NCI-H345 treated with DMSO at 0.1 percent for 48 hours (cell line): ENCODE results near the gene MRPS2.
A peak's percentile ranks its signal among the peaks of the same experiment; 100 is the strongest.
"Not testable (repeated sequence)": the region's sequence is repeated elsewhere in the genome, so short reads cannot be mapped to it uniquely, and the experiment has no call there.

Experiments
- DNase-seq: peaks from one replicate; lab custom pipeline; 2025; ENCODE audit not compliant: unreplicated experiment; lab: John Stamatoyannopoulos, UW

Gene MRPS2

DNA sequence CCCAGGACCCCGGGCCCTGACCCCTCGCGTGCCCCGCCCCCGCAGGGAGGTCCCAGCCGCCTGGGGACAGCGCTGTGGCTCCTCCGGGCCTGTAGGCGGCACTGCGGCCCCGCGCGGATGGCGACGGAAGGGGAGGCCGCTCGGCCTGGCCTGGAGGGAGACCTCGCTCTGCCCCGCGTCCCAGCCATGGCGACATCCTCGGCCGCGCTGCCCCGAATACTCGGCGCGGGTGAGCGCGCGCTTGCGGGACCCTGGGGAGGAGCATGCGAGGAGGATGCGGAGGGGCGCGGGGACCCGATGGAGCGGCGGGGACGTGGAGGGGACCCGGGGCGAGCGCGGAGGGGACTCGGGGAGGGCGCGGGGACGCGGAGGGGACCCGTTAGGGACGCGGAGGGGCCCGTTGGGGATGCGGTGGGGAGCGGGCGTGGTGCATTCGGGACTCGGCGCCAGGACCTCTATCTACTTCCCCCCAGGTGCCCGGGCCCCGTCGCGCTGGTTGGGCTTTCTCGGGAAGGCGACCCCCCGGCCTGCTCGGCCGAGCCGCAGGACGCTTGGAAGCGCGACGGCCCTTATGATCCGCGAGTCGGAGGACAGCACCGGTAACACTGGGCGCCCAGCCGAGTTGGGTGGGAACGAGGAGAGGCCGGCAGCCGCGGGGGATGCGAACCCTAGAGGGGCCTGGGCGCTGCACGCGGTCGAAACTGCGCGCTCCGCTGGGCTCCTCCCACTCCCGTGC lies at the start of gene MRPS2:
Gene MRPS2, plus strand, starts transcription at position 158 of the 736 bp plus-strand sequence. Its CDS starts 29 bp downstream, at position 187.
- DNase-seq: peak; percentile 70

DNA sequence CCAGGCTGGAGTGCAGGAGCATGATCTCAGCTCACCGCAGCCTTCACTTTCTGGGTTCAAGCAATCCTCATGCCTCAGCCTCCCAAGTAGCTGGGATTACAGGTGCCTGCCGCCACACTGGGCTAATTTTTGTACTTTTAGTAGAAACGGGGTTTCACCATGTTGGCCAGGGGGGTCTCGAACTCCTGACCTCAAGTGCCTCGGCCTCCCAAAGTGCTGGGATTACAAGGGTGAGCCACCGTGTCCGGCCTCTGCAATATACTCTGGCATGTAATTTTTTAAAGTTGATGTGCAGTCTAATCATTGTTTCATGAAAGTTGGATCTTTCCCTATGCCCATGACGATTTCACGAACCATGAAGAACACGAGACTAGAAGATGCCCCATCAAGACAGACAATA lies 49.5 kb upstream of the MRPS2 start:
- no peak for DNase-seq

DNA sequence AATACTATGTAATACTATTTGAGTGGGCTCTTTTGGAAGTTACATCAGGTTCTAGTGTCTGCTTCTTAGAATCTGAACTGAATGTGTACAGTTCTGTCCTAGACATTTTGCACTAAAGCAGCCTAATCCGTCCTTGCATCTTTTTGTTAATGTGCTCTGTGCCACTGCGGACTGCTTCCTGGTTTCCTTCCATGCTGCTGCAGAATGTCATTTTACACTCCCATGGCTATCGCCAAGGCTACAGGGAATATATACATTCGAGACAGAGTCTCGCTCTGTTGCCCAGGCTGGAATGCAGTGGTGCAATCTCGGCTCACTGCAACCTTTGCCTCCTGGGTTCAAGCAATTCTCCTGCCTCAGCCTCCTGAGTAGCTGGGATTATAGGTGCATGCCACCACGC lies 48.6 kb upstream of the MRPS2 start:
- DNase-seq: not testable (repeated sequence)

DNA sequence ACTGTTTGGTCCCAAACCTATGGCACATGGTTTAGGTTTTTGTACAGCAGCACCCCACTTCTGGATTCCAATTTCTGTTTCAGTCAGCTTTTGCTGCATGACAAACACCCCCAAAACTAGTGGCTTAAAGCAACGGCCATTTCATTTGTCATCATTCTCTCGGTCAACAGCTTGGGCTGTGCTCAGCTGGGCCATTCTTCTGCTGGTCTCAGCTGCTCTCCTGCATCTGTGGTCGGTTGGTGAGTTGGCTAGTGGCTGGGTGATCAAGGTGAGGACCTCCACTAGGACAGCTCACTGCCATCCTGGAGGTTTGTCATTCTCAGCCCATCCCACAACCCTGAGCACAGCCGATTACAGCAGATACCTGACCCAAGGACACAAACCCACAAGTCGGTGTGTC lies 45.7 kb upstream of the MRPS2 start:
- DNase-seq: no peak

DNA sequence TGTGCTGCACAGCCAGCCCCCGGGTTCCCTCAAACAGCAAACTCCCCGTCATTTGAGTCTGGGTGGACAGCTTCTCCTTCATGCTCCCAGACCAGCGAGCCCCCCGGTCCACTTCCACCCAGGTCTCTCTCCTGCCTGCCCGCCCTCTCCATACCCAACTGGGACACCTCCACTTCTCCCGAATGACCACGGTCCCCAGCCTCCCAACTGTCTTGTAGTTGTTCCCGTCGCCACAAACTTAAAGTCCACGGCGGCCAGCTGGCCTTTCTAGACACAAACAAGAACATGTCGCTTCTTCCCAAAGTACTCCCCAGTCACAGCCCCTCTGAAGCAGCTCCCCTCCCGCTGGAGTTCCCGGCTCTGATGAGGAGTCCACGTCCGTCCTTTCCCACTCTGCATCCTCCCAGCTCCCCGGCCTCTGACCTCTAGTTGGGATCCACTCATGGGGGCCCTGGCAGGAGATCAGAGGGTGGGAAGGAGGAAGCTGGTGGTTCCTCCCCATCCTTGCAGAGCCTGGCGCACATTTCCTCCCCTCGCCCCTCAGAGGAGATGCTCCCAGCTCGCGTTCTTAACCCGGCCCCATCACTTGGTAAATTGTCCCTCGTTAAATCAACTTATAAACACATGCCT lies 45.0 kb upstream of the MRPS2 start:
- DNase-seq: no peak

DNA sequence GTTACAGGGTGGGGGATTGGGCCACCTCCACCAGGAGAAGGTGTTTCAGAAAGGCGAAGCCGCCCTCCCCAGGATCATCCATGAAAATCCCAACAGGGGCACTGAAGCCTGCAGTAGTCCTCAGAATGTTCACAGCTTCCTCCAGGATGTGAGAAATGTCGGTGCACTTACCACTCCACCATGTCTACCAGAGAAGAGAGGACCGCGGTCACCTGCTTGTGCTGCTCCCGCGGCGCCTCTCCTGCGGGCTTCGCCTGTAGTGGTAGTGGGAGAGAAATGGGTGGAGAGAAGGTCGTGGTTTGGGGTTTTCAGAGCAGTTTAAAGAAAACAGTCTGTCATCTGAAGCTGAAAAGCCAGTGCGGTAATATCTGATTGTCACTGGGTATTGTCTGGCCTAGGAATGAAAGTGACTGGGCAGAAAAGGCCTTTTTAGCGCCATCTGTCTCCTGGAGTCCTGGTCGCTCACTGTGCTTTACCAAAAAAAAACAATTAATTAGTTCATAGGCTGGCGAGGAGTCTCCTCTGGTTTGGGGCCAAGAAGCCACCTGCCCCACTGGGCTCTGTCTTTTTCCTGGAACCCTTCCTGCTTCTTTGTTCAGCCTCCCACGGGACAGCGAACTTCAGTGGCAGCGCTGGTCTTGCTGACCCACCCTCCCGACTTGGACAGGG lies 43.9 kb upstream of the MRPS2 start:
- no peak for DNase-seq

DNA sequence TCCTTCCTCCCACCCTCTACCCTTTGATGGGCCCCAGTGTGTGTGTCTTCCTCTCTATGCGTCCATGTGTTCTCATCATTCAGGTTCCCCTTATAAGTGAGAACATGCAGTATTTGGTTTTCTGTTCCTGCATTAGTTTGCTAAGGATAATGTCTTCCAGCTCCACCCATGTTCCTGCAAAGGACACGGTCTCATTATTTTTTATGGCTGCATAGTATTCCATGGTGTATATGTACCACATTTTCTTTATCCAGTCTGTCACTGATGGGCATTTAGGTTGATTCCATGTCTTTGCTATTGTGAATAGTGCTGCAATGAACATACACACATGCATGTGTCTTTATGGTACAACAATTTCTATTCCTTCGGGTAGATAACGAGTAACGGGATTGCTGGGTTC lies 42.0 kb upstream of the MRPS2 start:
- not testable (repeated sequence) for DNase-seq

DNA sequence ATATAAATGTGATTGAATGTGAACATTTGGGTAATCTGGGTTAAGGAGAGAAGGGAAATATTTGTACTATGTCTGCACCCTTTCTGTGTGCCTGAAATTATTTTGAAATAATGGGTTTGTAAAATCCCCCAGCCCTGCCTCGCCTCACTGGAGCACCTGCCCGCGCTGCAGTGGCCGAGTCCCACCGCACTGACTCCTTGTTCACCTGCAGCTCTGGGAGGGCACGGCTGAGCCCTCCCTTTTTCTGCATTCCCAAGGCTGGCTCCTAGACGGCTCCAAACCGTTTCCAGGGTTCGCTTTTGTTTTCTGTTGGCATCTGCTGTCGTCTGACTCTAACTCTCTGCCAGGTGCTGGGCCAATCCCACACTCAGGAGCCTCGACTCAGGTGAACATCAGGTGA lies 38.5 kb upstream of the MRPS2 start:
- no peak for DNase-seq

DNA sequence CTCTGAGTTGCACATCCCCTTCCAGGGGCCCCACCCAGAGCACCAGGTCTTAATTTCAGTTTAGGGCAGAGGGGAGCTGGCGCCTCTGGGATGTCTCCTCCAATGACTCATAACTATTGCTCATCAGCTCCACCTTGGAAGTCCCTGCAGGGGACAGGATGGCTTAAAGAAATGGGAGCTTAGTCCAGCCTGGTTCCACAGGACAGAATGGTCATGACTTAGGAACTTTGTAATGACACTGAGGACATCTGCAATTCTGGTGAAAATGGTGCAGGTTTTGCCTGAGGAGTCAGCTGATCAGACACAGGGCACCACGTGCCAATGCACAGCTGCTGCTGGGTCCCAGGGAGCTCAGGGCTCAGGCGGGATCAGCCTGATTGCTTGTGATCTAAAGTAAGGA lies 37.3 kb upstream of the MRPS2 start:
- no peak for DNase-seq

DNA sequence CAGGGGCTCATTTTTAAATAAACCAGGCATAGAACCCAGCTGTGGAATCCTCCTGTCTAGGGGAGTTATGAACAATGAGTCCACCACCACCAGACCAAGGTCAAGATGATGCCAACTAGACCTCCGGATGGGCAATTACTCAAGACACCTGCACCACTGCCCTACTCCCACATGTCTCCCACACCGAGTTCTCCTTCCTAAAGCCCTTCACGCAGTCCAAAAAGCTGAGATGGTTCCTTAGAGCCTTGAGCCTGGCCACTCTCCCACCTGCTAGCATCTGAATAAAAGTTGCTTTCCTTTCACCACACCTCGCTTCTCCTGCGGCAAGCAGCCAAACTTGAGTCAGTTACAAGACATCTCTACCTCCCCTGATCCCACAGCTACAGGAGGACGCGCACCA lies 36.3 kb upstream of the MRPS2 start:
- DNase-seq: no peak

DNA sequence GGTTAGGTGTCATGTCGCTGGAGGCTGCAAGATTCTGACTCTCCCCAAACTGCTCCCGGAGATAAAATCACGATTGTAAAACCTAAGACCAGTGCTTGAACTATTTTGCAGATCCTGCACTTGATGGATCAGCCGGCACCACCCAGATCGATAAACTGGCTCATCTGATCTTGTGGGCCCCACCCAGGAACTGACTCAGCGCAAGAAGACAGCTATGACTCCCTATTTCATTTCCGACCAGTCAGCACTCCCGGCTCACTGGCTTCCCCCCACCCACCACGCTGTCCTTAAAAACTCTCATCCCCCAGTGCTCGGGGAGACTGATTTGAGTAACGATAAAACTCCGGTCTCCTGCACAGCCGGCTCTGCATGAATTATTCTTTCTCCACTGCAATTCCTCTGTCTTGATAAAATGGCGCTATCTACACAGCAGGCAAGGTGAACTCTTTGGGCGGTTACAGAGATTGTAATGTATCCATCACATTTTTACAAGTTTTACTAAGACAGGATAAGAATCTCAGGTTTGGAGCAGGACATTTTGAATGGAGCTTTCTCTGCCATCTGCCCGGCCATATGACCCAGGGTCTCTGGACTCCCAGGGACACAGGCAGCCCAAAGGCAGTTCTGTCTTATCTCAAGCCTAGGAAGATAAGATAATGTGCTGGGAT lies 31.5 kb upstream of the MRPS2 start:
- no peak for DNase-seq

DNA sequence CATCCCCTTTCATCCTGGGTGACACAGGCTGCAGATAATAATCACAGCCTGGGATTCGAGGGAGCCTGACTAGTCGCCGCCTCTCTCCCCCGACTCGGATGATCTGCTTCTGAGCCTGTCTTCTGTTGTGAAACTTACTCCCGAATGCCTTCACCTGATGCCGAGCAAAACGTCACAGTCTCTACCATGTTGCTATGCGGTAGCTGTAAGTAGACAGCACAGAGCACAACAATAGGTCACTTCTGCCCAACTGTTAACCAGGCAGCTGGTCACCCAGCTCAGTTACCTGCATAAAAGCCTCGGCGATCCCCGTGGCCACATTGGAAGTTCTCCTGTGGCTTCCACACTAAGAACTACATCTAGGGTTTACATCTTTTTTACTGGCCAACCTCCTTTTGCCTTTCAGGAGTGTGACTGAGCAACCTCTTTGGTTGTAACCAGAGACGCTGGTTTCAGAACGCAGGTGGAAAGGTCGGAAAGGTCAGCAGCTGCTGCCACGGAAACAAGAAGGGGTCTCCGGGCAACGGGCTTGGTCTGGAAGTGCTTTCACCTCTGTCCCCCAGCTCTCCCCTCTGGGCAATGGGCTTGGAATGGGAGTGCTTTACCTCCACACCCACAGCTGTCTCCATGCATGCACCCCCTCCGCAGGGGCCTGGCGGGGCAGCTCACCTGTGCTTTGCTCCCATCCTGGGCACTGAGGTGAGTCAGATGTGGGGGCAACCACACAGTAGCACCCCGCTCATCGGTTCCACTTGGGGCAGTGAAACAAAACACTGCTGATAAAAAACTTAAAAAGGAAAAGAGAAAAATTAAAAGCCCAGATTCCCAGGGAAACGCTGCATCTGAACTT lies 28.5 kb upstream of the MRPS2 start:
- no peak for DNase-seq

DNA sequence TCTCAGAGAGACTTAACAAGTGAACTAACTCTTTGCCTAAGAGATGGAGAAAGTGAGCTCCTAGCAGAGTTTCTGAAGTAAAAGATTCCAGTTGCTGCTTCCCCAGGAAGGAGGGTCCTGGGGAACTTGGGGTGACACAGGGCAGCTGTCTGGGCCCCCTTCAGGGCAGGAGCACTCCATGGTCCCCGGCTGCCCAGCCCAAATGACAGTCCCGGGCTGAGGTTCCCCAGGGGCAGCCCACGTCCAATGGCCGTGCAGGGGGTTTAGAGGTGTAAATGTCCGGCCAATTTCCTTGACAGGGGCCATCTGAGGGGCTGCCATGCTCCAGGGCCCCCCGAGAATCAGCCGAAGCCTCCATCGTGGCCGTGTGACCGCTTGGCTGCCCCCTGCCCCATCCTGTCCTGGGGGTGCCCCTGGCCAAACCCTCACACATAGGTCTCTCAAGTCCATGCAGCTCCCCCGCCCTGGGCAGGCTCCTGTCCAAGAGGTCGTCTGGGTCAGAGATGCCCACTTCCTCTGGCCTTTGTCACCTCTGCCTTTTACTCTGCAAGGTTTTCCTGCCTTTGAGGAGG lies 26.4 kb upstream of the MRPS2 start:
- no peak for DNase-seq

DNA sequence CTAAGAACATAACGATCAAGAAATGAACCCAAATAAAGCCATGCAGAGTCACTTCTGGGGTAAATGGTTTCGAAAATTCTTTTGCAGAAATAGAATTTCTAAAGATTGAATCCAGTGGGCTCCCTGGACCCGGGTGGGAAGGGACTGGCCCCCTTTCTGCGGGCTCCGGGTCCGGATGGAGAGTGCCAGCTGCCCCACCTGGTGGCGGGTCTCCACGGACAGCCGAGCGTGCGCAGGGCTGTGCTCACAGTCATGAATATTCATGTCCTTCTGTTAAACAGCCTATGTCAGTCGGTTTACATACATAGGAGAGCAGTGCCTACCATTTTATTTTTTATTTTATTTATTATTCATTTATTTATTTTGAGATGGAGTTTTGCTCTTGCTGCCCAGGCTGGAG lies 25.6 kb upstream of the MRPS2 start:
- DNase-seq: peak; percentile 45

DNA sequence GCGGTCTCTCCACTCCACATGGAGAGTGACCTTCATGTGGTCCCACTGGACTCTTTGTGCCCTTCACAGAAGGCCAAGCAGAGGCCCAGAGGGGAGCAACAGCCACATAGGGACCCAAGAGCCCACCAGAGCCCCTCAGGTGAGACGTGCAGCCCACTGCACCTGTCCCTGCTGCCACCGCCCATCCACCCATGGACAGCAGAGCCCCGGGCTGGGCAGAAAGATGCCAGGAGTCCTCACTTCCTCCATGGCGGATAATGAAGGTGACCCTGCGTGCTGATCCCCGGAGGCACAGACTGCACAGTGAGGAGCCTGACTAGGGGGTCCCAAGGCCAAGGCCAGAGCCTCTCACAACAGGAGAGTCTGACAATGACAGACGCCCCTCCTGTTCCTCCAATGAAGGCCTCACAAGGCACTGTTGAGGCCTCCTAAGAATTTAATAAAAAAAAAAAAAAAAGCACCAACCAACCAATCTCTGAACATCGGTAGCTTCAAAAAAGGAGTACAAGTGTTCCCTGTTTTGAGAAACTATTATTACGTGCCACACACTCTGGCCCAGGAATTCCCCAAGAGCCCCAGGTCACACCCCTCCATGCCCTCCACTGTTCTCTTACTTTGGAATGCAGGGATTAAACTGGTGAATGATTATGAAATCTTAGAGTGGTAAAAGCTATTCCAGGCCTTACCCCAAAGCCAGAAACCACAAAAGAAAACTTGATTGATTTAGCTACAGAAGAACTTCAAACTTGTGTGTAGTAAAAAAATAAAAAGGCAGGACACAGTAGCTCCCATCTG lies 23.7 kb upstream of the MRPS2 start:
- no peak for DNase-seq

DNA sequence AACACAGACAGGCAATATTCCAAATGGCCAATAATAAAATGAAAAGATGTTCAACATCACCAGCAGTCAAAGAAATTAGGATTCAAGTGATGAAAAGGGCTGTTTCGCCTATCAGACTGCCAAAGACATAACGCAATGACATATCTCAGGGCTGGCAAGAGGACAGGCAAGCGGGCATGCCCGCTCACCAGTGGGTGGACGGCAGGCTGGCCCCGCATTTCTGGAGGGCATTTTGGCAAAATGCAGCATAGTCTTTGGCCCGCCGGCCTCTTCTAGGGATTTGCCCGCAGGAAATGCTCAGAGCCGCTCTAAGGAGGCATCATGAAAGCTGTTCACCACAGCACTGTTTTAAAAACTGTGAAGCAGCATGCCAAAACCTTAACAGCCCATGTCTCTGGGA lies 22.3 kb upstream of the MRPS2 start:
- DNase-seq: no peak

DNA sequence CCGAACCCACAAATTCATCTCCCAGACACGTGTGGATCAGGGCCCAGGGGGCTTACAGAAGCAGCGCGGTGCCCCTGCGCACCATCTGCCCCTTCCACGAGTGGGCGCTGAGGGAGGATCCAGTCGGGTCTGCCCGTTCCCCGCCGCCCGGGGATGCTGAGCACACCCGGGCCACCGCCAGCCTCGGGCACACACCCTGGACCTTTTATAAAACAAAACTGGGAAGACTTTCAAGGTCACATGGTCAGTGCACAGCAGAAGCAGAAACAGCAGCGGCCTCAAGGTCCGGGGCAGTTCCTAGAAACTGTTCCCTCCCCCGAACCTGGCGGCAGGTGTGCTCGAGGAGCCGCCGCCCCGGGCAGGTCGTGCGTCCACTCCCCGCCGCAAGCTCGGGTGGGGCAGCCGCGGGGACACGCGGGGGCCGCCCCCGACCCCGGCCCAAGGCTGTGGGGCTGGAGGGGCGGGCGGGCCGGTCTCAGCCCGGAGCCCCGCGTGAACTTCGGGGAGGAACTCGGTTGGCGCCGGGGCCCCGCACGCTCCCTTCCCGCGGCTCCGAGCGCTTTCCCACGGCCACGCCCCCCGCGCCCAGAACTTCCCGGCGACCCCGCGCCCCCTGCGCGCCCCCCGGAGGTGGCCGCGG lies 21.5 kb upstream of the MRPS2 start:
- no peak for DNase-seq

DNA sequence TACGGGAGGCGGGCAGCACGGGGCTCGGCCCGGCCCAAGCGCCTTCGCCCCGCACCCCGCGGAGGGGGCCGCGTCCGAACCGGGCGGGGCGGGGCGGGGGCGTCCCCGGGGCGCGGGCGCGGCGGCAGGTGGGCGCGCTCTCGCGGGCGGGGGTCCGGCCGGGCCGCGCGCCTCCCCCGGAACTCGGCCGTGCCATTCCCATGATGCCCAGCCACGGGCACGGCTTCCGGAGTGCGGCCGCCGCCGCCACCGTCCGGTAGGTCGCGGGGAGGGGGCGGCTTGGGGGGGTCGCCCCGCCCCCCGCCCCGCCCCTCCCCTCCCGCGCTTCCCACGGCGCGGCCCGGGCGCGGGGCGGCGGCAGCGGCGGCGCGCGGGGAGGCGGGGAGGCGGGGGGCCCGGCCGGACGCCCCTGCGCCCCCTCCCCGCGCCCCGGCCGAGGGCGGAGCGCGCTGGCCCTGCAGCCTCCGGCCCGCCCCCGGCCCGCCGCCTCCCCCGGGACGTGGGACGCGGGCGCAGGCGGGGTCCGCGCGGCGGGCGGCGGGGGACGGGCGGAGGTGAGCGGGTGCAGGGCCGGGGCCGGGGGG lies 20.9 kb upstream of the MRPS2 start, which contains the start of gene PPP1R26:
Gene PPP1R26, plus strand, starts transcription at position 314 of the 584 bp plus-strand sequence. CDS start 4,729 bp downstream, outside the sequence.
- no peak for DNase-seq
